GM18907 (cell line): ENCODE data around the gene MRPS7.
A peak's percentile ranks its signal among the peaks of the same experiment; 100 is the strongest.
"Not testable (repeated sequence)": the region's sequence is repeated elsewhere in the genome, so short reads cannot be mapped to it uniquely, and the experiment has no call there.

Source experiments
- ATAC-seq: cut with Tn5 transposase; IDR thresholded peaks from one replicate; pipeline ENCODE4 v1.9.1; 2021; ENCODE audit warnings: mild to moderate bottlenecking, moderate library complexity; ENCODE audit not compliant: unreplicated experiment

The MRPS7 gene

GRCh38 chr17:75242461-75243042 lies 19.1 kb upstream of the MRPS7 start:
- no peak for ATAC-seq

DNA sequence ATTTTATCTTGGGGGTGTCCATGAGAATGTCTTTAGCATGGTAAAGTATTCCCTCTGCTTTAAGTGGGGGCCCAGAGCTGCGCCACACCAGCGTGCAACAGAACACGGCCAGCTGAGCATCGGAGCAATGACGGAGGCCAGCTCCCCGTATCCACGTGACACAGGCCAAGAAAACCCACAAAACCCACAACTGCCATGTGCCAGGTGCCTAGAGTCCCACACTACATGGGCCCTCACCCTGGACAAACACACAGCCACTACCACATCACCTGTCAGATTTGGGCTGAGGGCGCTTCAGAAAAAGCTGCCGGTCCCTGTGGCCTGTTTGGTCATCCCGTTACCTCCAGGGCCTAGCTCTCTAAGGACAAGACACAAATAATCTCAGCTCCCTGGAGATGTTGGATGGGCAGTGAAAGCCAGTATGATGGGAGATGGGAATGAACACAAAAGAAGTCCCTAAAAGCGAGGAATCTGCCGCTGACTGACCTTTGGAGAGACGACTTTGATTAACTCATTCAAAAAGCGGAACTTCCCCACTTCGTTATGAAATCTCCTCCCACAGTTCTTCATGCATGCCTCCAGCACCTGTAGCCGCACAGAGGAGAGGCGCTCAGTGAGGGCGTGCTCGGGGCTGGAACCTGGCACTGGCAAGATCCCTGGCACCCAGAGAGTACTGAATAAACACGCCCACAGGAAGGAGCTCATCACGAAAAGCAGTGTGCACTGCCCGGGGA lies 17.4 kb upstream of the MRPS7 start:
- no peak for ATAC-seq

DNA sequence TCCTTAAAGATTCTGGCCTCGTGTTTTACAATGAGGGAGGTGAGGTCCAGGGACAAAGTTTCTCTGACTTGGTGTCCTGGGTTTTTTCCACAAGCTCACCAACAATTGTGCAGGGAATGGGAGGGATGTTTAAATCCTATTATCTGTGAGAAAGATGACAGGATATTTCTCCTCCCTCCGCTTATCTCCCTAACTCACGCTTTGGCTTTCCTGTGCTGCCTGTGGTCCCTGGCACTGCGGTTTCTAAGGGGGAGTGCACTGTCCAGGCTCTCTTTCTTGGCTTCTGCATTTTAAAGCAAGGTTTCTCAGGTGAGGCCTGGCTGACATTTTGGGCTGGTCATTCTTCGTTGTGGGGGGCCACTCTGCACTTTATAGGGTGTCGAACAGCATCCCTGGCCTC lies 16.7 kb upstream of the MRPS7 start:
- no peak for ATAC-seq

DNA sequence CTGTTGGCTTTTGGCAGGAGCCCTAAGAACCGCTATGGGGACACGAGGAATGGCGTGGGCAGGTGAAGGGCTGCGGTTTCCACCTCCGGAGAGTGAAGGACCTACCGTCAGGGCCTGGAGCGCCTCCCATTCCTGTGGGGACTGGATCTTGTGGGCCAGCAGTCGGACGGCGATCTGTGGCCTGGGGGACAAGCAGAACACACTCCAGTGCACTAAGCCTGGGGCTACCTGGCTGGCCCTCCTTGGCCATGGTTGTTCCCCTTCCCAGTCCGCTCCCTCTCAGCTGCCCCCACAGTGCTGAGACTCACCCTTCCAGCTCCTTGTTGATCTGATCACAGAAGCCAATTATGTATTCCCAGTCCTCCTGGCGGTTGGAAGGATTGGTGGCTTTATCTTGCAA lies 15.3 kb upstream of the MRPS7 start:
- no peak for ATAC-seq

GRCh38 chr17:75249564-75249963 lies 12.1 kb upstream of the MRPS7 start:
- ATAC-seq, result no peak

- peak; percentile 73 for ATAC-seq
These were observed 11.6 kb upstream of the MRPS7 start for GRCh38 chr17:75250009-75250471.

DNA sequence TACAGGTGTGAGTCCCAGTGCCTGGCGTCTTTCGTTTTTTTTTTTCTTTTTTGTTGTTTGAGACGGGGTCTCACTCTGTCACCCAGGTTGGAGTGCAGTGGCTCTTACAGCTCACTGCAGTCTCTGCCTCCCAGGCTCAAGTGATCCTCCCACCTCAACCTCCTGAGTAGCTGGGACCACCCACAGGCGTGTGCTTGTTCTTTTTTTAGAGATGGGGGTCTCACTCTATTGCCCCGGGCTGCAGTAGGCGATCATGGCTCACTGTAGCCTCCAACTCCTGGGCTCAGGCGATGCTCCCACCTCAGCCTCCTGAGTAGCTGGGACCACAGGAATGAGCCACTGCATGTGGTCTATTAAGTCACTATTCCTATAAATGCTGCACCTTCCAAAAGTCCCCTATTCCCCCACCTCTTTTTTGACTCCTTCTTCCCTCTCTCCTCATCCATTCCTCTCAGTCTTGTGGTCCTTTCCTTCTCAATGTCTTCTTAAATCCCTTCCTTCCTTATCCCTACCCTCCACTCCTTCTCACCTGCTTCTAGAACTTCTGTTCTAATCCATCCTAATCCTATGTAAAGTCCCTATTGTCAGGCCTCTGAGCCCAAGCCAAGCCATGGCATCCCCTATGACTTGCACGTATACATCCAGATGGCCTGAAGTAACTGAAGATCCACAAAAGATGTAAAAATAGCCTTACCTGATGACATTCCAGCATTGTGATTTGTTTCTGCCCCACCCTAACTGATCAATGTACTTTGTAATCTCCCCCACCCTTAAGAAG lies 9.5 kb upstream of the MRPS7 start:
- no peak for ATAC-seq

DNA sequence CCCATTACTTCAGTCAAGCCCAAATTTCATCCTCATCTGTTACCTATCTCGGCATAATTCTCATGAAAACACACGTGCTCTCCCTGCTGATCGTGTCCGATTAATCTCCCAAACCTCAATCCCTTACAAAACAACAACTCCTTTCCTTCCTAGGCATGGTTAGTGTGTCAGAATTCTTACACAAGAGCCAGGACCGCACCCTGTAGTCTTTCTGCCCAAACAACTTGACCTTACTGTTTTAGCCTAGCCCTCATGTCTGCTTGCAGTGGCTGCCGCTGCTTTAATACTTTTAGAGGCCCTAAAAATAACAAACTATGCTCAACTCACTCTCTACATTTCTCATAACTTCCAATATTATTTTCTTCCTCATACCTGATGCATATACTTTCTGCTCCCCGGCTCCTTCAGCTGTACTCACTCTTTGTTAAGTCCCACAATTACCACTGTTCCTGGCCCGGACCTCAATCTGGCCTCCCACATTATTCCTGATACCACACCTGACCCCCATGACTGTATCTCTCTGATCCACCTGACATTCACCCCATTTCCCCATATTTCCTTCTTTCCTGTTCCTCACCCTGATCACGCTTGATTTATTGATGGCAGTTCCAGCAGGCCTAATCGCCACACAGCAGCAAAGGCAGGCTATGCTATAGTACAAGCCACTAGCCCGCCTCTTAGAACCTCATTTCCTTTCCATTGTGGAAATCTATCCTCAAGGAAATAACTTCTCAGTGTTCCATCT lies 5.6 kb upstream of the MRPS7 start:
- ATAC-seq, result not testable (repeated sequence)

DNA sequence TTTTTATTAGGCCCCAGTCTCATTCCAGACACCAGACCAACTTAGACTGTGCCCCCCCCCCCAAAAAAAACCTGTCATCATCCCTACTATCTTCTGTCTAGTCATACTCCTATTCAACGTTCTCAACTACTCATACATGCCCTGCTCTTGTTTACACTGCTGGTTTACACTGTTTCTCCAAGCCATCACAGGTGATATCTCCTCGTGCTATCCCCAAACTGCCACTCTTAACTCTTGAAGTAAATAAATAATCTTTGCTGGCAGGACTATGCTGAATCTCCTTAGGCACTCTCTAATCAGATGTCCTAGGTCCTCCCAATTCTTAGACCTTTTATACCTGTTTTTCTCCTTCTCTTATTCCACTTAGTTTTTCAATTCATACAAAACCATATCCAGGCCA lies 4.5 kb upstream of the MRPS7 start:
- ATAC-seq, result not testable (repeated sequence)

DNA sequence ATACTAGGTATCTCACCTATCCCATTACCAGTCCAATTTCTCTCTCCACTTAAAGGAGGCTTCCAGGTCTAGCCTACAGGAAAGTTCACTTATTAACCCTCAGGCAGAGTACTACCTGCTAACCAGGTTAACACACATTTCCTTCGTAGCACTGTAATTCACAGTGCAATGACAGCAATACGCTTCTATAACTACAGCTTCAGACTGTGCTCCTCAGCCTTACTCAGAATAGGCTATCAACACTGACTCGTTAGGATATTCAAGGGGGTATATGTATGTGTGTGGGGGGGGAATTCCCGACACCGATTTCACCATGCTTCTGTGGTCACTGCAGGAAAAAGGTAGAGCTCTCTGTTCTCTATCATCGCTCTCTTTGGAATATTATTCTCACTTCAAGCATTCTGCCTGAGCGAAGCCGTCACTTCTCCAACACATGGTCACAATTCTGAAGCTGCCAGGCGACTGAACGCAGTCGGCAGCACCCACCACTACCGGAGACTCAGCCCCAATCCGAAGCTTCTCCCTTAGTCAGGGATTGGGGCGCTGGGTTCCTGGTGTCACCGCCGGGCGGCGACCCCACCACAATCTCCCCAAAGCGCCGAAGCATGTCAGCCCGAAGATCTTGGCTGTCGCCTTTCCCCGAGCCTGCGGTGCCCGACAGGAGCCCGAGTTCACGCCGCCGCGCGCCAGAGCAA lies 891 bp upstream of the MRPS7 start:
- peak; percentile 30 for ATAC-seq

DNA sequence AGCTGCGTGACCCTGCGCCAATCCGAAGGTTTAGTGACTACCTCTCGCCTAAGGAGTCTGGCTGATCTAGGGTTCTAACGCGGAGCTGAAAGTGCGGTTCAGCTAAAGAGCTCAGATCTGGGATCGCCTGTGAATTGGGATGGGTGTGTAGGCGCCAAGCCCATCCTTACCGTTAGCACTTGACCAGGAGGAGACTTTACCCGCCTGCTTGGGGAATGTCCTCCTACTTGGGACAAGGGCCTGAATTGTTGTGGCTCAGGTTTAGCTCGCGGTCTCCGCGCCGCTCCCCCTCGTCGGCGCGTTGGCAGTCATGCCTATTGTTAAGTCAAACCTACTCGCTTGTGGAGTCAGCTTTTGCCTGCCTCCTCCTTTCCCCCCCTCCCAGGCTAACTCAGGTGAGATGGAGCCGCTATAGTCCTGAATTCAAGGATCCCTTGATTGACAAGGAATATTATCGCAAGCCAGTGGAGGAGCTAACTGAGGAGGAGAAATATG lies 480 bp downstream of the MRPS7 start:
- ATAC-seq, result peak; percentile 14

GRCh38 chr17:75263055-75263454 lies 1.4 kb downstream of the MRPS7 start:
- ATAC-seq, result no peak

- ATAC-seq, result no peak
These were observed 4.1 kb downstream of the MRPS7 start for GRCh38 chr17:75265614-75266315.

DNA sequence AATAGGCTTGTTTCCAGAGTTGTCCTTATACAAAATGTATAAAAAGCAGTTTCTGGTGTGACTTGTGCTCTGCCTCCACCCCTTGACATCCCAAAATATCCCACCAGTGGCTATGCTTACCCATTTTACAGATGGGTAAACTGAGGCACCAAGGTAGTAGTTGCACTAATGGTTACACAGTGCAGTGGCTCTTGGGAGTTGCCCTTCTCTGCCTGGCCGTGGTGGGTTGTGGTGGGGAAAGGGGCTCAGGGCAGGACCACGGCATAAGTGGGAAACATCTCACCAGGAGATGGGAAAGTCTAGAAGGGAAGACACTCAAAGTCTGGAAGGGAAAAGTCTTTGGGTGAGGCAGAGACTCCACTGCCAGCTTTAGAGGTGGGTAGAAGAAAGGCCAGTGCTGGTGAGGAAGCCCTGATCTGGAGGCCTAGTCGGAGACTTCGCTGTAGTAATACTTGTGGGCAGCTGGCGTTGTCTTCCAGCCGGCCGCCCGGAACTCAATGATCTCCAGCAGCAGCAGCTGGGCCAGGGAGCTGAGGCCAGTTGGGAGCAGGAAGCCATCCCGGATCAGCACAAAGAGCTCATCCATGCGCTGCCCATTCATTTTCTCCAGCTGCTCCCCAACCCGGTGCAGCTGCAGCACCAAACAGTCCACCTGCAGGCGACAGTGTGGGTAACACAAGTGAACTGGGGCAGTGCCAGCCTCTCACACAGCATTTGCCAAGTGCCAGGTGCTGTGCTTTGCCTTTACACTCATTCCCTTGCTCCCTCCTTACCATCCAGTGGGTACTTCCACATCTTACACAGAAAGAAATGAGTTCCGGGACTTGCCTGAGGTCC lies 4.9 kb downstream of the MRPS7 start:
- no peak for ATAC-seq

DNA sequence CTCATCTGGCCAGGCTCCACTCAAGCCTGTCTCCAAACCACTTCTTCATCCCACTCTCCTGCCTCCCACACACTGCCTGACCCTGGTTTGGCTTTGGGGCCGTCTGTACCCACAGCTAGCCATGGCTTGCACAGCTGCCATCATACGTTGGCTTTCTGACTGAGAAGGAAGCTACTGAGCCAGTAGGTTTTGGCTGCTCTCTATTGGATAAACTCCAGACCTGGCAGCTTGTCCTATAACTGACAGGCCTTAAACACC lies 5.4 kb downstream of the MRPS7 start:
- ATAC-seq, result no peak

GRCh38 chr17:75267411-75268232 lies 5.9 kb downstream of the MRPS7 start:
- ATAC-seq, result no peak

GRCh38 chr17:75269844-75270217 lies 8.2 kb downstream of the MRPS7 start:
- no peak for ATAC-seq

GRCh38 chr17:75270218-75270965 lies 8.7 kb downstream of the MRPS7 start:
- peak; percentile 36 for ATAC-seq
